Endodermal cell (in vitro differentiated cells): ENCODE data around the gene CBFA2T3. TPM values are rescaled to one million over a fixed set of nuclear protein-coding genes. Genes with fewer than 3 reads are reported as not detected.

Experiments used
- DNase-seq: peaks from one replicate; pipeline ENCODE4 v3.0.0-alpha.2; 2017
- H3K27ac ChIP-seq: 2 replicates; pipeline ENCODE4 v1.5.1; 2013; ENCODE audit warnings: mild to moderate bottlenecking, low read depth, low read length, moderate library complexity
- H3K27me3 ChIP-seq: 2 replicates; pipeline ENCODE4 v1.6.1; 2013; ENCODE audit warnings: mild to moderate bottlenecking, low read length, moderate library complexity; ENCODE audit not compliant: insufficient read depth, control insufficient read depth, poor library complexity, severe bottlenecking
- H3K36me3 ChIP-seq: 2 replicates; pipeline ENCODE4 v1.7.0; 2013; ENCODE audit warnings: mild to moderate bottlenecking, low read length, moderate library complexity; ENCODE audit not compliant: control insufficient read depth, insufficient read depth
- H3K4me1 ChIP-seq: one replicate; pipeline ENCODE4 v1.7.0; 2013; ENCODE audit warnings: low read length; ENCODE audit not compliant: control insufficient read depth, insufficient read depth
- H3K4me3 ChIP-seq: 2 replicates; pipeline ENCODE4 v1.5.1; 2013; ENCODE audit warnings: mild to moderate bottlenecking, low read length, moderate library complexity
- H3K9ac ChIP-seq: 2 replicates; pipeline ENCODE4 v1.6.1; 2013; ENCODE audit warnings: mild to moderate bottlenecking, low read length, moderate library complexity; ENCODE audit not compliant: poor library complexity, severe bottlenecking; ENCODE audit errors: extremely low read depth
- H3K9me3 ChIP-seq: 2 replicates; pipeline ENCODE4 v1.6.1; 2013; ENCODE audit warnings: mild to moderate bottlenecking, low read length, moderate library complexity; ENCODE audit not compliant: control insufficient read depth
- H3K27ac Mint-ChIP-seq: 2 replicates; pipeline ENCODE4 v1.8.0; 2020; ENCODE audit warnings: mixed read lengths
- H3K27me3 Mint-ChIP-seq: 2 replicates; pipeline ENCODE4 v1.8.0; 2021; ENCODE audit warnings: mild to moderate bottlenecking, mixed read lengths; ENCODE audit not compliant: insufficient read depth
- H3K36me3 Mint-ChIP-seq: 2 replicates; pipeline ENCODE4 v1.8.0; 2020; ENCODE audit warnings: low read depth, mixed read lengths
- H3K4me1 Mint-ChIP-seq: 2 replicates; pipeline ENCODE4 v1.8.0; 2020; ENCODE audit warnings: mixed read lengths
- H3K4me3 Mint-ChIP-seq: 2 replicates; pipeline ENCODE4 v1.8.0; 2020; ENCODE audit warnings: mild to moderate bottlenecking, moderate library complexity, mixed read lengths
- H3K9me3 Mint-ChIP-seq: 2 replicates; pipeline ENCODE4 v1.8.0; 2020; ENCODE audit warnings: mild to moderate bottlenecking, mixed read lengths
- WGBS, 2 experiments: methylation state at CpG; one replicate each; pipeline versions ENCODE4 v1.1.5 to v1.1.7; 2013; ENCODE audit warnings: missing lambda C conversion rate in 2 of 2, mixed read lengths in 1 of 2; ENCODE audit not compliant: insufficient coverage in 1 of 2, insufficient read length in 1 of 2; 5-methylcytosine and 5-hydroxymethylcytosine counted together
- total RNA-seq, 2 donors: library from RNA; stranded (reverse); fragmentation: NEBNext Ultra II Directional in 1 of 2; extraction: Animal tissue kit (Norgen Biotek cat#: 25700) in 1 of 2; gene quantifications; 2 replicates in 1 of 2; 3 replicates in 1 of 2; pipeline ENCODE4 v1.2.1, GENCODE V29; 2021
- TF ChIP-seq, protein P1 (sequence below): fragments of 200-600 bp; sonication (generic); conservative IDR thresholded peaks from 2 replicates; pipeline ENCODE4 v1.5.0; 2021; ENCODE audit warnings: antibody characterized with exemption, mild to moderate bottlenecking

CBFA2T3 gene
- total RNA-seq, 2 donors from 2014 or later = 1.0 to 3.1 TPM

- Mint-ChIP-seq H3K4me3 (no peak overlapping the region), H3K4me1 (peaks cover 10% of the 10 kb centered on the region), H3K36me3 (no peaks in the 10 kb centered on the region), H3K27me3 (peaks cover 12% of the 10 kb centered on the region), H3K27ac (no peak overlapping the region), H3K9me3 (no peaks in the 10 kb centered on the region)
- TF ChIP-seq, protein P1, sequence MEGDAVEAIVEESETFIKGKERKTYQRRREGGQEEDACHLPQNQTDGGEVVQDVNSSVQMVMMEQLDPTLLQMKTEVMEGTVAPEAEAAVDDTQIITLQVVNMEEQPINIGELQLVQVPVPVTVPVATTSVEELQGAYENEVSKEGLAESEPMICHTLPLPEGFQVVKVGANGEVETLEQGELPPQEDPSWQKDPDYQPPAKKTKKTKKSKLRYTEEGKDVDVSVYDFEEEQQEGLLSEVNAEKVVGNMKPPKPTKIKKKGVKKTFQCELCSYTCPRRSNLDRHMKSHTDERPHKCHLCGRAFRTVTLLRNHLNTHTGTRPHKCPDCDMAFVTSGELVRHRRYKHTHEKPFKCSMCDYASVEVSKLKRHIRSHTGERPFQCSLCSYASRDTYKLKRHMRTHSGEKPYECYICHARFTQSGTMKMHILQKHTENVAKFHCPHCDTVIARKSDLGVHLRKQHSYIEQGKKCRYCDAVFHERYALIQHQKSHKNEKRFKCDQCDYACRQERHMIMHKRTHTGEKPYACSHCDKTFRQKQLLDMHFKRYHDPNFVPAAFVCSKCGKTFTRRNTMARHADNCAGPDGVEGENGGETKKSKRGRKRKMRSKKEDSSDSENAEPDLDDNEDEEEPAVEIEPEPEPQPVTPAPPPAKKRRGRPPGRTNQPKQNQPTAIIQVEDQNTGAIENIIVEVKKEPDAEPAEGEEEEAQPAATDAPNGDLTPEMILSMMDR = no peak
- Histone ChIP-seq H3K4me1 (no peaks in the 10 kb centered on the region), H3K4me3 (no peak overlapping the region), H3K27me3 (no peaks in the 10 kb centered on the region), H3K27ac (no peak overlapping the region), H3K9me3 (no peaks in the 10 kb centered on the region), H3K9ac (no peak overlapping the region), H3K36me3 (no peaks in the 10 kb centered on the region)
- DNase-seq = no peak
- WGBS, 2 experiments = 82 to 100% methylated on average over 1 to 18 of the region's 20 CpGs
Observed at GRCh38 chr16:88914750-88915368, 62.1 kb downstream of the CBFA2T3 start.

DNA sequence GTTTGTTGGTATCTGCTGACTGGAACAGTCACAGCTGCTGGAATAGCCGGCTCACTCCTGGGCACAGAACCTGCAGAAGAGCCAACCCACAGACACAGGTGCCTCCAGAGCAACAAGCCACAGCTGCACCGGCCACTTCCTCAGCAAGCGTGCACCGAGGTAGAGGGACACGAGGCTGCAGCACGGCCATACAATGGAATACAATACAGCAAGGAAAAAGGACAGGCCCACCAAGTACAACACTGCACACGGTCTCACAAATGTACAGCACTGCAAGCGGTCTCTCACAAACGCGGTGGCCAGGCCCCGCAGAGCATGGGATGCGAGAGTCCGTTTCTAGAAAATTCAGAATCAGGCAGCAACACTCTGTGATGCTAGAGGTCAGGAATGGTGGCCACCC lies 63.1 kb downstream of the CBFA2T3 start:
- WGBS, 2 experiments = 89 to 95% methylated on average over 13 of the region's 13 CpGs
- H3K4me3 Mint-ChIP-seq = no peak overlapping the region
- no peak overlapping the region for H3K9ac ChIP-seq
- no peak for DNase-seq
- TF ChIP-seq, protein P1 = no peak
- H3K4me3 ChIP-seq = no peak overlapping the region
- no peaks in the 10 kb centered on the region for H3K4me1 ChIP-seq
- H3K9me3 Mint-ChIP-seq = no peaks in the 10 kb centered on the region
- peaks cover 10% of the 10 kb centered on the region for H3K4me1 Mint-ChIP-seq
- no peak overlapping the region for H3K27ac Mint-ChIP-seq
- no peaks in the 10 kb centered on the region for H3K27me3 ChIP-seq
- no peaks in the 10 kb centered on the region for H3K36me3 ChIP-seq
- H3K27ac ChIP-seq = no peak overlapping the region
- no peaks in the 10 kb centered on the region for H3K9me3 ChIP-seq
- H3K36me3 Mint-ChIP-seq = no peaks in the 10 kb centered on the region
- peaks cover 9% of the 10 kb centered on the region for H3K27me3 Mint-ChIP-seq

DNA sequence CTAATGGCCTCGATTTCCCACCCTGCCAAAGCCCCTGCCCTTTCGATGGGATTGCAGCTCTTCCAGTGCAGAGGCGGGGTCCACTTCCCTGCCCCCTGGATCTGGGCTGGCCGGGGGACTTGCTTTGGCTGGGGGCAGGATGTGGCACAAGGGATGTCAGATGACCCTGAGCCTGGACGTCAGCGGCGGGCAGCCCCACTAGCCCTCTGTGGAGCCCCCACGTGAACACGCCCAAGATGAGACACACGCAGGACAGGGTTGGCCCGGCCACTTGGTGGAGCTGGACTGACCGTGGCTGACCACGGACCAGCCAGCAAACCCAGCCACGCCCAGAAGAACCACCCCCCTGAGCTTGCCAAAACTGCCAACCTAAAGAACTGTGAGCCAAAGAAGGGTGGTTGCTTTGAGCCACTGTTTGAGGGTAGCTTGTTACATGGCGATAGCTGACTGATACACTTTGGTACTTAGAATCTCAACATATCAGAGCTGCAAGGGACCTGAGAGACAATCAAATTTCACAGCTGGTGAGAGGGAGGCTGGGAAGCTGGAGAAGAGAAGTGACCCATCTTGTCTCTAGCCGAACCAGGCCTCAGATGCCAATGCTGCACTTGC lies 63.9 kb downstream of the CBFA2T3 start:
- TF ChIP-seq, protein P1 = no peak
- Mint-ChIP-seq H3K4me3 (no peak overlapping the region), H3K9me3 (no peaks in the 10 kb centered on the region), H3K27ac (no peak overlapping the region), H3K36me3 (no peaks in the 10 kb centered on the region), H3K4me1 (peaks cover 10% of the 10 kb centered on the region), H3K27me3 (peaks cover 7% of the 10 kb centered on the region)
- no peaks in the 10 kb centered on the region for H3K27me3 ChIP-seq
- H3K9me3 ChIP-seq = no peaks in the 10 kb centered on the region
- no peak overlapping the region for H3K4me3 ChIP-seq
- no peaks in the 10 kb centered on the region for H3K36me3 ChIP-seq
- H3K4me1 ChIP-seq = no peaks in the 10 kb centered on the region
- H3K9ac ChIP-seq = no peak overlapping the region
- 91 to 97% methylated on average over 11 to 16 of the region's 16 CpGs for WGBS, 2 experiments
- H3K27ac ChIP-seq = no peak overlapping the region
- no peak for DNase-seq
